Adrenal gland (tissue), 5 donors: ENCODE measurements around the gene SLC16A10.
A peak's percentile ranks its signal among the peaks of the same experiment; 100 is the strongest.

Source experiments
- CTCF ChIP-seq, 6 experiments: fragments of 450-650 bp in 4 of 6; fragments of 200-600 bp in 2 of 6; sonication (generic) in 1 of 6; IDR thresholded peaks; 1 replicate in 5 of 6; 2 replicates in 1 of 6; pipeline versions ENCODE4 v1.5.1 to v1.8.0; 2016 to 2021; ENCODE audit warnings: antibody characterized with exemption in 6 of 6, mild to moderate bottlenecking in 2 of 6, moderate library complexity in 1 of 6
- POLR2A ChIP-seq, 2 donors: fragments of 450-650 bp; IDR thresholded peaks; one replicate each; pipeline ENCODE4 v1.6.1; 2017; ENCODE audit warnings: antibody characterized with exemption in 2 of 2, mild to moderate bottlenecking in 2 of 2, moderate library complexity in 1 of 2
- donor health status: DM: no; HTN: no; CAD: no.

- TF ChIP-seq CTCF (IDR thresholded peaks at IDR 0.05) (peak; percentile 93 to 99 (median 98)), POLR2A (IDR thresholded peaks at IDR 0.05) (peak; percentile 34 to 85)
These were observed 172.0 kb downstream of the SLC16A10 start for GRCh38 chr6:111259089-111259831.
